PFSK-1 (cell line): ENCODE results near the gene HOXB13.

Experiments used
- FOXP2 ChIP-seq: optimal IDR thresholded peaks from 2 replicates; pipeline ENCODE3; 2011; ENCODE audit warnings: borderline replicate concordance, control low read depth, inconsistent platforms; ENCODE audit not compliant: insufficient read depth; ENCODE audit errors: extremely low read length, extremely low read depth
- POLR2AphosphoS5 ChIP-seq: IDR thresholded peaks from 2 replicates; pipeline ENCODE4 v1.6.1; 2012; ENCODE audit warnings: low read depth, mild to moderate bottlenecking, control low read depth, low read length, moderate library complexity
- SIN3A ChIP-seq: IDR thresholded peaks from 2 replicates; pipeline ENCODE4 v1.6.1; 2012; ENCODE audit warnings: mild to moderate bottlenecking, low read length, moderate library complexity, borderline replicate concordance; ENCODE audit not compliant: insufficient read depth
- TAF1 ChIP-seq: IDR thresholded peaks from 2 replicates; pipeline ENCODE4 v1.6.1; 2012; ENCODE audit warnings: low read length, control low read depth, borderline replicate concordance; ENCODE audit not compliant: insufficient read depth
- TF ChIP-seq, protein P1 (sequence below), 2 experiments: IDR thresholded peaks; 2 replicates each; pipeline versions ENCODE4 v1.6.1 to v1.8.0; 2011 to 2012; ENCODE audit warnings: low read depth in 2 of 2, low read length in 2 of 2, control low read depth in 1 of 2, inconsistent platforms in 1 of 2, mild to moderate bottlenecking in 1 of 2, moderate library complexity in 1 of 2; ENCODE audit not compliant: insufficient read depth in 1 of 2

Gene HOXB13

DNA sequence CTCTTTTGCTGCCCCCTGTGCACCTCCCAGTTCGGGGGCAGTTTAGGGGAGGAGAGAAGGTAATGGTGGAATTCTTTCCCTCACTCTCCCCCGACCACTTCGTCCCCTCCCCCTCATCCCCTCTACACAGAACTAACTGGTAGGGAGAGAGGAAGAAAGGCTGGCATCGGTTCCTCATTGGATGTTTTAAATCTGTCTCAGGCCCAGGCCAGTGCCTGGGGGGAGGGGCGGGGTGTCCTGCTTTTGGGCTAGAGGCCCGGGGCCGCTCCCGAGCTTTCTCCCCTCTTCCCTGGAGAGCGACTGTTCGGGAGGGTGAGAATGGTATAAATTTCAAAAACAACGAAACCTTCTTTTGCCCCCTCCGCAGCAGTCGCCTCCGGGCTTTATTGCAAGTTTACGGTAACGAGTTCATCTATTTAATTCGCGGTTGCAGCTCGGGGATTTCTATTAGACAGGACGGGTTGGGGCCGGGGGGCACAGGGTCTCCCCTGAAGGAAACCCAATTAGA lies 5.6 kb downstream of the HOXB13 start, which contains the start of gene PRAC2:
Gene PRAC2 (plus strand): TSS at position 271 of the 508 bp plus-strand sequence. CDS start 1,226 bp downstream, outside the sequence.
- TF ChIP-seq FOXP2 (no peak), TAF1 (no peak), POLR2AphosphoS5 (no peak), SIN3A (no peak)
- TF ChIP-seq, protein P1, sequence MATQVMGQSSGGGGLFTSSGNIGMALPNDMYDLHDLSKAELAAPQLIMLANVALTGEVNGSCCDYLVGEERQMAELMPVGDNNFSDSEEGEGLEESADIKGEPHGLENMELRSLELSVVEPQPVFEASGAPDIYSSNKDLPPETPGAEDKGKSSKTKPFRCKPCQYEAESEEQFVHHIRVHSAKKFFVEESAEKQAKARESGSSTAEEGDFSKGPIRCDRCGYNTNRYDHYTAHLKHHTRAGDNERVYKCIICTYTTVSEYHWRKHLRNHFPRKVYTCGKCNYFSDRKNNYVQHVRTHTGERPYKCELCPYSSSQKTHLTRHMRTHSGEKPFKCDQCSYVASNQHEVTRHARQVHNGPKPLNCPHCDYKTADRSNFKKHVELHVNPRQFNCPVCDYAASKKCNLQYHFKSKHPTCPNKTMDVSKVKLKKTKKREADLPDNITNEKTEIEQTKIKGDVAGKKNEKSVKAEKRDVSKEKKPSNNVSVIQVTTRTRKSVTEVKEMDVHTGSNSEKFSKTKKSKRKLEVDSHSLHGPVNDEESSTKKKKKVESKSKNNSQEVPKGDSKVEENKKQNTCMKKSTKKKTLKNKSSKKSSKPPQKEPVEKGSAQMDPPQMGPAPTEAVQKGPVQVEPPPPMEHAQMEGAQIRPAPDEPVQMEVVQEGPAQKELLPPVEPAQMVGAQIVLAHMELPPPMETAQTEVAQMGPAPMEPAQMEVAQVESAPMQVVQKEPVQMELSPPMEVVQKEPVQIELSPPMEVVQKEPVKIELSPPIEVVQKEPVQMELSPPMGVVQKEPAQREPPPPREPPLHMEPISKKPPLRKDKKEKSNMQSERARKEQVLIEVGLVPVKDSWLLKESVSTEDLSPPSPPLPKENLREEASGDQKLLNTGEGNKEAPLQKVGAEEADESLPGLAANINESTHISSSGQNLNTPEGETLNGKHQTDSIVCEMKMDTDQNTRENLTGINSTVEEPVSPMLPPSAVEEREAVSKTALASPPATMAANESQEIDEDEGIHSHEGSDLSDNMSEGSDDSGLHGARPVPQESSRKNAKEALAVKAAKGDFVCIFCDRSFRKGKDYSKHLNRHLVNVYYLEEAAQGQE (IDR thresholded peaks at IDR 0.05; ENCODE audit: insufficient read depth in 1 of 2, low read depth in 2 of 2, low read length in 2 of 2): no peak

DNA sequence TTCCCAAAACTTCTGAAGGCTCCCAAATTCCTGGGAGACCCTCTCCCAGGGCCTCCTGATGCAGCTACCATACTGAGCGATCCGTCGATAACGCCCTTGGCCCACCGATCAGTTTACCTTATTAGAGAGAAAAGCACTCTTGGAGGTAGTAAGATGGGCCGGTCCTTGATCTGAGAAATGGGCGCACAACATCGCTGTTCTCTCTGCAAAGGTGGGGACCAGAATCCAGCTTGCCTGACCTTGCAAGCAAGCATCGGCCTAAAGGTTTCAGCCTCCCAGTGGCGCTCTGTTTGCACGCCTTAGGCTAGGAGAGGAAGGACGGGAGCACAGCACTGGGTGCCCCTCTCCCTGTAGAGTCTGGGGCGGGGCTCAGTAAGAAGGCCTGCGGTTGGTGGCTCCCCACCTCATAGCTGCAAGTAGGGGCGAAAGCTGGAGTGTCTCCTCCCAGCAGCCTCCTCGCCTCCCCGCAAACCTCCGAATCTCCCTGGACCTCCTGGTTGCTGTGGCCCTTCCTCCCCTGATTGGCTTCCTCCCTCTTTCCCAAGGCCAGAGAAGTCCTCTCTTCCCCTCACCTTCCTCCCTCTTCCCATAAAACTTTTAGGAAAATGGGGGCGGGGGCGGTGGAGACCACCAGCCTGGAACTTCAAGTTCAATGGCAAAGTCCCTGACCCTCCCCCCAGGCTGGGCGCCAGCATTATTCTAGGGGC lies 6.2 kb downstream of the HOXB13 start, which contains the start of gene PRAC1:
Gene PRAC1 (minus strand): TSS at position 318 of the 707 bp plus-strand sequence. CDS start 126 bp downstream, at position 192.
- no peak for TF ChIP-seq POLR2AphosphoS5
- TF ChIP-seq, protein P1 (IDR thresholded peaks at IDR 0.05; ENCODE audit: insufficient read depth in 1 of 2, low read depth in 2 of 2, low read length in 2 of 2): no peak
- no peak for TF ChIP-seq FOXP2
- no peak for TF ChIP-seq SIN3A
- no peak for TF ChIP-seq TAF1

DNA sequence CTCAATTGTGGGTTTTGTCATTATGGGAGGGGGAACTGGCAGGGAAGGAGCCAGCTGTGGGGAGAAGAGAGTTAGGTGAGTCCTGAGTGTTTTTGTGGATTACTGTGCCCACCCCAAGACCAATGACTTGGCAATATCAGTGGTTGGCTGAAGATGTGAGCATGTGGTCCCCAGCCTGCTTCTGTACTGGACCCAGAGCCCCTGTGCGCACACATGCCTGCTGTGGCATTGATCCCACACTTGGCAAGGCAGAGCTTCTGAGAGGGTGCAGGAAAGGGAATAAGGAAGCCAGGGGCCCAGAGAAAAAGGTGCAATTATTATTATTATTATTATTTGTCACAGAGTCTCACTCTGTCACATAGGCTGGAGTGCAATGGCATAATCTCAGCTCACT lies 7.5 kb downstream of the HOXB13 start:
- no peak for TF ChIP-seq SIN3A
- TF ChIP-seq, protein P1 (IDR thresholded peaks at IDR 0.05; ENCODE audit: insufficient read depth in 1 of 2, low read depth in 2 of 2, low read length in 2 of 2): no peak
- no peak for TF ChIP-seq POLR2AphosphoS5
- TF ChIP-seq FOXP2: no peak
- no peak for TF ChIP-seq TAF1

DNA sequence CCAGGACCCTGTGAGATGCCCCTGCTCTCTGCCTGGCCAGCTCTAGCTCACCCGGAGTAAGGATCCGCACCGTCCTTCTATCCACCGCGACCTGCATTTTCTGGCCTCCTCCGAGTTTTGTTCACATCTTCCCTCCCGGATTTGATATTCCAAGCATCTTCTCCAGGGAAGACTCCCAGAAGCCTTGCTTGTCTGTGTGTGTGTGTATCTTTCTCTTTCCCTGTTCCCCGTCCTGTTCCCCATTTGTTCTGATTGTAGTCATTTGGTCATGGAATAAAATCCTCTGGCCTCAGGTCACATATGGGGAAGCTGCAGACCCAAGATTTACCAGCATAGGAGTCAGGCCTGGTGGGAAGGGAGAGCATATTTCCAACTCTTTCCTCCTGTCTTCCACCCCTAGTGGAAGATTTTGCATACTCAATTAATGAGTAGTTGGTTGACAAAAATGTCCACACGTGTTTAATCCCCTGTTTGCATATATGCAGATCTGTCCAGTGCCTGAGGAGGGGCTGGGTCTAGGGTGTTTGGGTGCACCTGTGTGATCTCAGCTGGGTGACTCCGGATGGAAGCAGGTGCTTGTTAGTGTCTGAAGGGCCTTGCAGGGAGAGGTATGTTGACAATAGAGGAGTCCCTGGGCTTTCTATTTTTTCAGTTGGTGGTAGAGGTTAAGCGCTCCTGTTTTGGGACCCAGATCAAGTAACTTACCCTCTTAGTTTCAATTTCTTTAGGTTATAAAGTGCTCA lies 8.1 kb downstream of the HOXB13 start:
- TF ChIP-seq SIN3A (no peak), POLR2AphosphoS5 (no peak), FOXP2 (no peak)
- TF ChIP-seq, protein P1 (IDR thresholded peaks at IDR 0.05; ENCODE audit: insufficient read depth in 1 of 2, low read depth in 2 of 2, low read length in 2 of 2): no peak
